Endothelial cell of umbilical vein (primary cell): Measurements from ENCODE around the gene NDUFS6. TPM values are rescaled to one million over a fixed set of nuclear protein-coding genes. Genes with fewer than 3 reads are reported as not detected.

Source experiments
- BruUV-seq: library from RNA; stranded (reverse); fragments of 400-500 nt; replicated peaks from 2 replicates; lab custom pipeline; 2021; lab: Mats Ljungman, UMichigan
- CTCF ChIA-PET: fragments of 300-600, 350-600 bp; sonication (Branson Sonifier 250); formaldehyde crosslinking; loops from one replicate; lab custom pipeline; 2021; ENCODE audit warnings: antibody characterized with exemption, inconsistent platforms; lab: Charles Lee
- POLR2A ChIA-PET: fragments of 300-600, 350-600 bp; sonication (Branson Sonifier 250); formaldehyde crosslinking; loops from one replicate; lab custom pipeline; 2021; ENCODE audit warnings: antibody characterized with exemption, inconsistent platforms; lab: Charles Lee
- DNase-seq: peaks from one replicate; pipeline ENCODE4 v3.0.0-alpha.2; 2011; ENCODE audit warnings: low read depth, low spot score
- FAIRE-seq: peaks from 2 replicates; lab custom pipeline; 2011; peaks lifted over from hg19 to GRCh38; lab: Jason Lieb, UNC
- H2AFZ ChIP-seq: 2 replicates; pipeline ENCODE4 v1.6.0; 2012; ENCODE audit warnings: low read depth, low read length, control low read depth, inconsistent platforms
- H3K27ac ChIP-seq: 2 replicates; pipeline ENCODE4 v1.5.1; 2011; ENCODE audit warnings: low read depth, mild to moderate bottlenecking, control low read depth, low read length, moderate library complexity; ENCODE audit not compliant: insufficient read depth
- H3K27me3 ChIP-seq, 2 experiments: 2 replicates each; pipeline versions ENCODE4 v1.6.0 to v1.6.1; 2011; ENCODE audit warnings: low read length in 2 of 2, mixed read lengths in 1 of 2; ENCODE audit not compliant: control insufficient read depth in 2 of 2, insufficient read depth in 2 of 2
- H3K36me3 ChIP-seq, 2 experiments: 2 replicates in 1 of 2; 3 replicates in 1 of 2; pipeline ENCODE4 v1.5.1; 2011; ENCODE audit warnings: low read length in 2 of 2, mild to moderate bottlenecking in 1 of 2, moderate library complexity in 1 of 2; ENCODE audit not compliant: control insufficient read depth in 2 of 2, insufficient read depth in 2 of 2; ENCODE audit errors: extremely low read depth in 1 of 2
- H3K4me1 ChIP-seq: 3 replicates; pipeline ENCODE4 v1.5.1; 2011; ENCODE audit warnings: mild to moderate bottlenecking, low read length; ENCODE audit not compliant: control insufficient read depth, insufficient read depth; ENCODE audit errors: extremely low read depth
- H3K4me2 ChIP-seq: 2 replicates; pipeline ENCODE4 v1.6.1; 2011; ENCODE audit warnings: low read length, control low read depth, mixed read lengths; ENCODE audit not compliant: insufficient read depth
- H3K4me3 ChIP-seq, 3 experiments: fragments of 200-600 bp in 1 of 3; sonication (generic), shearing (Covaris generic) in 1 of 3; replicated peaks in 1 of 3; 2 replicates each; pipeline ENCODE4 v1.5.1; 2011 to 2016; ENCODE audit warnings: control low read depth in 3 of 3, low read length in 3 of 3, mild to moderate bottlenecking in 2 of 3, inconsistent platforms in 1 of 3, low read depth in 1 of 3, moderate library complexity in 1 of 3; ENCODE audit not compliant: insufficient read depth in 1 of 3
- H3K79me2 ChIP-seq: 2 replicates; pipeline ENCODE4 v1.6.0; 2012; ENCODE audit warnings: low read length, inconsistent platforms; ENCODE audit not compliant: control insufficient read depth, insufficient read depth
- H3K9ac ChIP-seq: replicated peaks from 2 replicates; pipeline ENCODE3; 2011; ENCODE audit warnings: low read length, control low read depth; ENCODE audit not compliant: insufficient read depth; ENCODE audit errors: extremely low read depth
- H3K9me1 ChIP-seq: replicated peaks from 3 replicates; pipeline ENCODE4 v1.6.0; 2011; ENCODE audit warnings: mild to moderate bottlenecking, low read length; ENCODE audit not compliant: control insufficient read depth, insufficient read depth; ENCODE audit errors: extremely low read depth
- H3K9me3 ChIP-seq: replicated peaks from 2 replicates; pipeline ENCODE4 v1.5.1; 2012; ENCODE audit warnings: low read length, inconsistent platforms; ENCODE audit not compliant: control insufficient read depth, insufficient read depth
- H4K20me1 ChIP-seq: replicated peaks from 2 replicates; pipeline ENCODE3; 2011; ENCODE audit warnings: mild to moderate bottlenecking, low read length; ENCODE audit not compliant: control insufficient read depth, insufficient read depth; ENCODE audit errors: extremely low read depth
- EZH2 ChIP-seq: IDR thresholded peaks from 2 replicates; pipeline ENCODE4 v1.6.1; 2012; ENCODE audit warnings: borderline replicate concordance, low read depth, mild to moderate bottlenecking, moderate library complexity, low read length, inconsistent platforms; ENCODE audit not compliant: severe bottlenecking
- FOS ChIP-seq: IDR thresholded peaks from 2 replicates; pipeline ENCODE4 v1.6.1; 2011; ENCODE audit warnings: mild to moderate bottlenecking, low read length, moderate library complexity, borderline replicate concordance; ENCODE audit not compliant: insufficient read depth
- GATA2 ChIP-seq: IDR thresholded peaks from 2 replicates; pipeline ENCODE4 v1.7.0; 2011; ENCODE audit warnings: low read depth, mild to moderate bottlenecking, moderate library complexity, mixed read lengths, low read length; ENCODE audit not compliant: insufficient read length, insufficient read depth
- JUN ChIP-seq: IDR thresholded peaks from 2 replicates; pipeline ENCODE4 v1.6.1; 2011; ENCODE audit warnings: borderline replicate concordance, low read depth; ENCODE audit not compliant: insufficient read length, insufficient read depth
- MAX ChIP-seq: IDR thresholded peaks from 2 replicates; pipeline ENCODE4 v1.6.1; 2011; ENCODE audit not compliant: insufficient read depth, insufficient read length
- MYC ChIP-seq: IDR thresholded peaks from one replicate; pipeline ENCODE4 v1.6.1; 2011; ENCODE audit warnings: mild to moderate bottlenecking, low read depth, low read length
- POLR2A ChIP-seq: IDR thresholded peaks from 2 replicates; pipeline ENCODE4 v1.6.1; 2012; ENCODE audit warnings: low read depth, mild to moderate bottlenecking, control low read depth, low read length
- POLR2AphosphoS5 ChIP-seq: IDR thresholded peaks from 2 replicates; pipeline ENCODE4 v1.6.1; 2012; ENCODE audit warnings: low read depth, mild to moderate bottlenecking, control low read depth, low read length, moderate library complexity; ENCODE audit not compliant: insufficient read depth
- dilution Hi-C: fragments of 300-500 bp; cut with MboI; formaldehyde crosslinking; loops from one replicate; pipeline ENCODE4 v1.15.0; 2019; ENCODE audit warnings: low sequenced_read_pairs; ENCODE audit not compliant: extremely low pct_ligation_motif_present
- intact Hi-C: fragments of 100-400 bp; cut with micrococcal nuclease; formaldehyde crosslinking; loops from one replicate; pipeline ENCODE4 v1.10.0; 2022
- polyA plus RNA-seq, 4 experiments: library from polyadenylated mRNA; depleted of rRNA in 3 of 4; stranded (reverse) in 3 of 4; unstranded in 1 of 4; fragments of >200 nt; gene quantifications; 2 replicates each; pipeline versions ENCODE4 v1.2.1 to v1.2.3, GENCODE V29; 2011 to 2012; ENCODE audit warnings: missing spikeins in 1 of 4
- total RNA-seq: library from RNA; stranded (reverse); gene quantifications from 2 replicates; pipeline ENCODE4 v1.2.3, GENCODE V29; 2021
- TF ChIP-seq, protein P1 (sequence below), 2 donors: IDR thresholded peaks; 1 replicate in 1 of 2; 2 replicates in 1 of 2; pipeline ENCODE4 v1.5.1; 2011; ENCODE audit warnings: low read length in 2 of 2, mild to moderate bottlenecking in 2 of 2, moderate library complexity in 2 of 2, control low read depth in 1 of 2, inconsistent platforms in 1 of 2, low read depth in 1 of 2; ENCODE audit not compliant: insufficient read depth in 1 of 2; ENCODE audit errors: extremely low read depth in 1 of 2

NDUFS6 gene
- total and polyA plus RNA-seq, 2 donors (not counting 3 experiments of a cell fraction or from before 2014, with no cell fraction given) = 42.5 to 127 TPM

GRCh38 chr5:1764606-1764960, 36.6 kb upstream of the NDUFS6 start:
- H3K4me1 ChIP-seq = no peaks in the 10 kb centered on the region
- no peaks in the 10 kb centered on the region for H3K9me1 ChIP-seq
- no peaks in the 10 kb centered on the region for H3K36me3 ChIP-seq
- ChIA-PET CTCF (interaction anchor here (1.4 to 4.1 kb wide), 7 partner anchors 9 to 276 kb away, joined by 4 to 84 read pairs (median 15); partner anchors contain the start of gene NDUFS6), POLR2A (no interaction called here)
- no peak for FAIRE-seq
- intact Hi-C loops = no loop called here
- H3K79me2 ChIP-seq = no peaks in the 10 kb centered on the region
- TF ChIP-seq POLR2AphosphoS5 (no peak), MYC (no peak), POLR2A (no peak), FOS (no peak)
- H2AFZ ChIP-seq = no peak overlapping the region
- H3K9me3 ChIP-seq = no peaks in the 10 kb centered on the region
- dilution Hi-C loops = no loop called here
- no peak for DNase-seq
- no peaks in the 10 kb centered on the region for H3K27me3 ChIP-seq
- H4K20me1 ChIP-seq = no peaks in the 10 kb centered on the region
- no TSS peak for BruUV-seq
- H3K4me3 ChIP-seq = no peak overlapping the region
- H3K27ac ChIP-seq = no peak overlapping the region
- no peak overlapping the region for H3K4me2 ChIP-seq
- no peak overlapping the region for H3K9ac ChIP-seq

DNA sequence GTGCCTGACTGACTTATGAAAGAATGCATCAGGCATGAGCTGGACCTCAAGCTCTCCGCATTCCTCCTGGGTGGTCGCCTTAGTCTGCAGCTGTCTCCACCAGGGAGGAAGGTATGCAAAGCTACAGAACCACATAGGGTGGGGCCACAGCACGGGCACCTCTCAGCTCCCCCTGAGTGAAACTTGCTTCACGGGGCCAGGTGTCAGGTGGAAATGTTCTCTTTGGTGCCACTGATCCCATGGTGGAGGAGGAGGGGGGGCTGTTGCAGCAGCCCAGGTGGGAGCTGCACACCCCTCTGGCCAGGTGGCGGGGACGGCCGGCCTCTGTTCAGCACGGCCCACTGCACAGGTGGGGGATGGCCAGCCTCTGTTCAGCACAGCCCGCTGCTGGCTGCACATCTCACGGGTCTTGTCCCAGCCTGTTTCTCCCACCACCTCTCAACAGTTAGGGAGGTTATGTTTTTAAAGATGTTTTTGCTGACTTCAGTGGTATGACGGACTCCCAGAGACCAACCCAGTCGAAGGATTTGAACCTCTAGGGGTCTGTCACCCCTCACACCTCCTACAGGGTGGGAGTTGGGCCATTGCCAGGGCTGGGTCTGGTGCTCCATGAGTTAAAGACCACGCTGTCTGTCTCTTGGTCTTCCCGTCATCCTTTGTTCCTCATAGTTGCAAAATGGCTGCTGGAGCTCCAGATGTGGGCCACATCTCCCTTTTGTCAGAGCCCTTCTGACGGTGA, 35.9 kb upstream of the NDUFS6 start:
- dilution Hi-C loops (no loop called here), intact Hi-C loops (no loop called here)
- Histone ChIP-seq H3K27ac (no peak overlapping the region), H2AFZ (no peak overlapping the region), H3K9me1 (no peaks in the 10 kb centered on the region), H3K9ac (no peak overlapping the region), H3K9me3 (no peaks in the 10 kb centered on the region), H3K79me2 (no peaks in the 10 kb centered on the region), H3K4me2 (no peak overlapping the region), H3K4me3 (no peak overlapping the region), H3K27me3 (no peaks in the 10 kb centered on the region), H3K4me1 (no peaks in the 10 kb centered on the region), H3K36me3 (no peaks in the 10 kb centered on the region), H4K20me1 (no peaks in the 10 kb centered on the region)
- FAIRE-seq = no peak
- CTCF ChIA-PET = interaction anchor here (2.1 to 4.1 kb wide), 3 partner anchors 38 to 275 kb away, joined by 13 to 84 read pairs (median 44); no protein-coding TSS in a partner anchor
- POLR2A ChIA-PET = no interaction called here
- TF ChIP-seq MAX = no peak
- TF ChIP-seq POLR2AphosphoS5 = no peak
- TF ChIP-seq FOS = no peak
- no peak for TF ChIP-seq GATA2
- TF ChIP-seq JUN = no peak
- TF ChIP-seq, protein P1, sequence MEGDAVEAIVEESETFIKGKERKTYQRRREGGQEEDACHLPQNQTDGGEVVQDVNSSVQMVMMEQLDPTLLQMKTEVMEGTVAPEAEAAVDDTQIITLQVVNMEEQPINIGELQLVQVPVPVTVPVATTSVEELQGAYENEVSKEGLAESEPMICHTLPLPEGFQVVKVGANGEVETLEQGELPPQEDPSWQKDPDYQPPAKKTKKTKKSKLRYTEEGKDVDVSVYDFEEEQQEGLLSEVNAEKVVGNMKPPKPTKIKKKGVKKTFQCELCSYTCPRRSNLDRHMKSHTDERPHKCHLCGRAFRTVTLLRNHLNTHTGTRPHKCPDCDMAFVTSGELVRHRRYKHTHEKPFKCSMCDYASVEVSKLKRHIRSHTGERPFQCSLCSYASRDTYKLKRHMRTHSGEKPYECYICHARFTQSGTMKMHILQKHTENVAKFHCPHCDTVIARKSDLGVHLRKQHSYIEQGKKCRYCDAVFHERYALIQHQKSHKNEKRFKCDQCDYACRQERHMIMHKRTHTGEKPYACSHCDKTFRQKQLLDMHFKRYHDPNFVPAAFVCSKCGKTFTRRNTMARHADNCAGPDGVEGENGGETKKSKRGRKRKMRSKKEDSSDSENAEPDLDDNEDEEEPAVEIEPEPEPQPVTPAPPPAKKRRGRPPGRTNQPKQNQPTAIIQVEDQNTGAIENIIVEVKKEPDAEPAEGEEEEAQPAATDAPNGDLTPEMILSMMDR (IDR thresholded peaks at IDR 0.05; ENCODE audit: extremely low read depth in 1 of 2, insufficient read depth in 1 of 2, low read depth in 1 of 2, low read length in 2 of 2) = no peak
- TF ChIP-seq POLR2A = no peak
- TF ChIP-seq EZH2 = no peak
- no peak for TF ChIP-seq MYC
- no peak for DNase-seq
- no TSS peak for BruUV-seq
